WTC11 (cell line): ENCODE data around the gene CLDN6. TPM values are rescaled to one million over a fixed set of nuclear protein-coding genes. Genes with fewer than 3 reads are reported as not detected.

Source experiments
- CREM ChIP-seq: sonication (generic); formaldehyde crosslinking; IDR thresholded peaks from 2 replicates; pipeline ENCODE4 v1.8.1; 2022; ENCODE audit warnings: mild to moderate bottlenecking, missing genetic modification reagents, moderate library complexity
- GABPB1 ChIP-seq: sonication (generic); formaldehyde crosslinking; IDR thresholded peaks from 2 replicates; pipeline ENCODE4 v1.8.1; 2023; ENCODE audit warnings: mild to moderate bottlenecking, missing genetic modification reagents
- HMGA2 ChIP-seq: fragments of 250-450 bp; sonication (Bioruptor Pico); IDR thresholded peaks from 2 replicates; pipeline ENCODE4 v1.4.0; 2021; ENCODE audit warnings: mild to moderate bottlenecking, moderate library complexity
- JAZF1 ChIP-seq: fragments of 250-450 bp; sonication (Bioruptor Pico); IDR thresholded peaks from 2 replicates; pipeline ENCODE4 v1.9.0; 2021; ENCODE audit warnings: moderate library complexity, mild to moderate bottlenecking, inconsistent platforms
- MXD4 ChIP-seq: fragments of 250-450 bp; sonication (Bioruptor Pico); IDR thresholded peaks from 2 replicates; pipeline ENCODE4 v1.8.0; 2021; ENCODE audit warnings: mild to moderate bottlenecking, moderate library complexity, borderline replicate concordance
- NFATC4 ChIP-seq: fragments of 250-450 bp; sonication (Bioruptor Pico); IDR thresholded peaks from 2 replicates; pipeline ENCODE4 v1.9.0; 2021; ENCODE audit warnings: mild to moderate bottlenecking
- NFE2L1 ChIP-seq: sonication (generic); formaldehyde crosslinking; IDR thresholded peaks from 2 replicates; pipeline ENCODE4 v1.8.1; 2023; ENCODE audit warnings: missing genetic modification reagents
- NR3C1 ChIP-seq: sonication (generic); formaldehyde crosslinking; conservative IDR thresholded peaks from 2 replicates; pipeline ENCODE4 v1.8.1; 2023; ENCODE audit warnings: low read depth, mild to moderate bottlenecking, missing genetic modification reagents
- RELA ChIP-seq: sonication (generic); formaldehyde crosslinking; IDR thresholded peaks from 2 replicates; pipeline ENCODE4 v1.8.1; 2022; ENCODE audit warnings: missing genetic modification reagents, mild to moderate bottlenecking, borderline replicate concordance
- RORB ChIP-seq: fragments of 250-450 bp; sonication (Bioruptor Pico); IDR thresholded peaks from 2 replicates; pipeline ENCODE4 v1.9.0; 2021; ENCODE audit warnings: mild to moderate bottlenecking
- SMAD3 ChIP-seq: sonication (generic); formaldehyde crosslinking; IDR thresholded peaks from 2 replicates; pipeline ENCODE4 v1.8.0; 2022; ENCODE audit warnings: missing genetic modification reagents, mild to moderate bottlenecking, borderline replicate concordance
- ZNF219 ChIP-seq: sonication (generic); formaldehyde crosslinking; IDR thresholded peaks from 2 replicates; pipeline ENCODE4 v1.8.0; 2023; ENCODE audit warnings: missing genetic modification reagents, mild to moderate bottlenecking, borderline replicate concordance
- ZNF416 ChIP-seq: fragments of 250-450 bp; sonication (Bioruptor Pico); IDR thresholded peaks from 2 replicates; pipeline ENCODE4 v1.9.0; 2021; ENCODE audit warnings: mild to moderate bottlenecking, inconsistent platforms
- total RNA-seq: library from RNA; stranded (reverse); gene quantifications from 3 replicates; pipeline ENCODE4 v1.2.3, GENCODE V29; 2021
- TF ChIP-seq, protein P1 (sequence below): sonication (generic); formaldehyde crosslinking; IDR thresholded peaks from 2 replicates; pipeline ENCODE4 v1.8.0; 2023; ENCODE audit warnings: mild to moderate bottlenecking, missing genetic modification reagents
- TF ChIP-seq, protein P2 (sequence below): sonication (generic); formaldehyde crosslinking; IDR thresholded peaks from 2 replicates; pipeline ENCODE4 v1.8.1; 2022; ENCODE audit warnings: mild to moderate bottlenecking, moderate library complexity, missing genetic modification reagents
- TF ChIP-seq, protein P3 (sequence below): sonication (generic); formaldehyde crosslinking; IDR thresholded peaks from 2 replicates; pipeline ENCODE4 v1.8.0; 2022; ENCODE audit warnings: mild to moderate bottlenecking, missing genetic modification reagents
- TF ChIP-seq, protein P4 (sequence below): fragments of 250-450 bp; sonication (Bioruptor Pico); IDR thresholded peaks from 2 replicates; pipeline ENCODE4 v1.9.0; 2021; ENCODE audit warnings: moderate library complexity, mild to moderate bottlenecking, inconsistent platforms, borderline replicate concordance
- TF ChIP-seq, protein P5 (sequence below): sonication (generic); formaldehyde crosslinking; IDR thresholded peaks from 2 replicates; pipeline ENCODE4 v1.8.0; 2023; ENCODE audit warnings: missing genetic modification reagents, mild to moderate bottlenecking, borderline replicate concordance
- TF ChIP-seq, protein P6 (sequence below): fragments of 250-450 bp; sonication (Bioruptor Pico); IDR thresholded peaks from 2 replicates; pipeline ENCODE4 v1.9.0; 2021; ENCODE audit warnings: mild to moderate bottlenecking, borderline replicate concordance
- TF ChIP-seq, protein P7 (sequence below): fragments of 200-600 bp; IDR thresholded peaks from 2 replicates; pipeline ENCODE4 v1.8.0; 2022; ENCODE audit warnings: antibody characterized with exemption

The CLDN6 gene
- total RNA-seq, 1 experiment from 2014 or later, result 746 TPM

- TF ChIP-seq, protein P1, sequence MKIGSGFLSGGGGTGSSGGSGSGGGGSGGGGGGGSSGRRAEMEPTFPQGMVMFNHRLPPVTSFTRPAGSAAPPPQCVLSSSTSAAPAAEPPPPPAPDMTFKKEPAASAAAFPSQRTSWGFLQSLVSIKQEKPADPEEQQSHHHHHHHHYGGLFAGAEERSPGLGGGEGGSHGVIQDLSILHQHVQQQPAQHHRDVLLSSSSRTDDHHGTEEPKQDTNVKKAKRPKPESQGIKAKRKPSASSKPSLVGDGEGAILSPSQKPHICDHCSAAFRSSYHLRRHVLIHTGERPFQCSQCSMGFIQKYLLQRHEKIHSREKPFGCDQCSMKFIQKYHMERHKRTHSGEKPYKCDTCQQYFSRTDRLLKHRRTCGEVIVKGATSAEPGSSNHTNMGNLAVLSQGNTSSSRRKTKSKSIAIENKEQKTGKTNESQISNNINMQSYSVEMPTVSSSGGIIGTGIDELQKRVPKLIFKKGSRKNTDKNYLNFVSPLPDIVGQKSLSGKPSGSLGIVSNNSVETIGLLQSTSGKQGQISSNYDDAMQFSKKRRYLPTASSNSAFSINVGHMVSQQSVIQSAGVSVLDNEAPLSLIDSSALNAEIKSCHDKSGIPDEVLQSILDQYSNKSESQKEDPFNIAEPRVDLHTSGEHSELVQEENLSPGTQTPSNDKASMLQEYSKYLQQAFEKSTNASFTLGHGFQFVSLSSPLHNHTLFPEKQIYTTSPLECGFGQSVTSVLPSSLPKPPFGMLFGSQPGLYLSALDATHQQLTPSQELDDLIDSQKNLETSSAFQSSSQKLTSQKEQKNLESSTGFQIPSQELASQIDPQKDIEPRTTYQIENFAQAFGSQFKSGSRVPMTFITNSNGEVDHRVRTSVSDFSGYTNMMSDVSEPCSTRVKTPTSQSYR, result no peak
- TF ChIP-seq HMGA2 (CRISPR knock-in tag) (no peak), MXD4 (CRISPR knock-in tag) (no peak), ZNF416 (CRISPR knock-in tag) (peak; percentile 51; the same call in 1 of the 2 replicates), NFE2L1 (no peak), RELA (CRISPR knock-in tag) (peak; percentile 78; the same call in 1 of the 2 replicates), NR3C1 (CRISPR knock-in tag) (no peak), GABPB1 (CRISPR knock-in tag) (peak; percentile 53; the same call in 1 of the 2 replicates), ZNF219 (CRISPR knock-in tag) (no peak), JAZF1 (CRISPR knock-in tag) (no peak), RORB (CRISPR knock-in tag) (no peak), NFATC4 (CRISPR knock-in tag) (no peak), SMAD3 (CRISPR knock-in tag) (no peak), CREM (peak; percentile 66; the same call in 1 of the 2 replicates)
- TF ChIP-seq, protein P2, sequence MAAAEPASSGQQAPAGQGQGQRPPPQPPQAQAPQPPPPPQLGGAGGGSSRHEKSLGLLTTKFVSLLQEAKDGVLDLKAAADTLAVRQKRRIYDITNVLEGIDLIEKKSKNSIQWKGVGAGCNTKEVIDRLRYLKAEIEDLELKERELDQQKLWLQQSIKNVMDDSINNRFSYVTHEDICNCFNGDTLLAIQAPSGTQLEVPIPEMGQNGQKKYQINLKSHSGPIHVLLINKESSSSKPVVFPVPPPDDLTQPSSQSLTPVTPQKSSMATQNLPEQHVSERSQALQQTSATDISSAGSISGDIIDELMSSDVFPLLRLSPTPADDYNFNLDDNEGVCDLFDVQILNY, result peak; percentile 86
- TF ChIP-seq, protein P3, sequence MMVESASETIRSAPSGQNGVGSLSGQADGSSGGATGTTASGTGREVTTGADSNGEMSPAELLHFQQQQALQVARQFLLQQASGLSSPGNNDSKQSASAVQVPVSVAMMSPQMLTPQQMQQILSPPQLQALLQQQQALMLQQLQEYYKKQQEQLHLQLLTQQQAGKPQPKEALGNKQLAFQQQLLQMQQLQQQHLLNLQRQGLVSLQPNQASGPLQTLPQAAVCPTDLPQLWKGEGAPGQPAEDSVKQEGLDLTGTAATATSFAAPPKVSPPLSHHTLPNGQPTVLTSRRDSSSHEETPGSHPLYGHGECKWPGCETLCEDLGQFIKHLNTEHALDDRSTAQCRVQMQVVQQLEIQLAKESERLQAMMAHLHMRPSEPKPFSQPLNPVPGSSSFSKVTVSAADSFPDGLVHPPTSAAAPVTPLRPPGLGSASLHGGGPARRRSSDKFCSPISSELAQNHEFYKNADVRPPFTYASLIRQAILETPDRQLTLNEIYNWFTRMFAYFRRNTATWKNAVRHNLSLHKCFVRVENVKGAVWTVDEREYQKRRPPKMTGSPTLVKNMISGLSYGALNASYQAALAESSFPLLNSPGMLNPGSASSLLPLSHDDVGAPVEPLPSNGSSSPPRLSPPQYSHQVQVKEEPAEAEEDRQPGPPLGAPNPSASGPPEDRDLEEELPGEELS (CRISPR knock-in tag), result no peak; the same call in 1 of the 2 replicates
- TF ChIP-seq, protein P4, sequence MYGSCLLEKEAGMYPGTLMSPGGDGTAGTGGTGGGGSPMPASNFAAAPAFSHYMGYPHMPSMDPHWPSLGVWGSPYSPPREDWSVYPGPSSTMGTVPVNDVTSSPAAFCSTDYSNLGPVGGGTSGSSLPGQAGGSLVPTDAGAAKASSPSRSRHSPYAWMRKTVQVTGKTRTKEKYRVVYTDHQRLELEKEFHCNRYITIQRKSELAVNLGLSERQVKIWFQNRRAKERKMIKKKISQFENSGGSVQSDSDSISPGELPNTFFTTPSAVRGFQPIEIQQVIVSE (CRISPR knock-in tag), result no peak
- TF ChIP-seq, protein P5, sequence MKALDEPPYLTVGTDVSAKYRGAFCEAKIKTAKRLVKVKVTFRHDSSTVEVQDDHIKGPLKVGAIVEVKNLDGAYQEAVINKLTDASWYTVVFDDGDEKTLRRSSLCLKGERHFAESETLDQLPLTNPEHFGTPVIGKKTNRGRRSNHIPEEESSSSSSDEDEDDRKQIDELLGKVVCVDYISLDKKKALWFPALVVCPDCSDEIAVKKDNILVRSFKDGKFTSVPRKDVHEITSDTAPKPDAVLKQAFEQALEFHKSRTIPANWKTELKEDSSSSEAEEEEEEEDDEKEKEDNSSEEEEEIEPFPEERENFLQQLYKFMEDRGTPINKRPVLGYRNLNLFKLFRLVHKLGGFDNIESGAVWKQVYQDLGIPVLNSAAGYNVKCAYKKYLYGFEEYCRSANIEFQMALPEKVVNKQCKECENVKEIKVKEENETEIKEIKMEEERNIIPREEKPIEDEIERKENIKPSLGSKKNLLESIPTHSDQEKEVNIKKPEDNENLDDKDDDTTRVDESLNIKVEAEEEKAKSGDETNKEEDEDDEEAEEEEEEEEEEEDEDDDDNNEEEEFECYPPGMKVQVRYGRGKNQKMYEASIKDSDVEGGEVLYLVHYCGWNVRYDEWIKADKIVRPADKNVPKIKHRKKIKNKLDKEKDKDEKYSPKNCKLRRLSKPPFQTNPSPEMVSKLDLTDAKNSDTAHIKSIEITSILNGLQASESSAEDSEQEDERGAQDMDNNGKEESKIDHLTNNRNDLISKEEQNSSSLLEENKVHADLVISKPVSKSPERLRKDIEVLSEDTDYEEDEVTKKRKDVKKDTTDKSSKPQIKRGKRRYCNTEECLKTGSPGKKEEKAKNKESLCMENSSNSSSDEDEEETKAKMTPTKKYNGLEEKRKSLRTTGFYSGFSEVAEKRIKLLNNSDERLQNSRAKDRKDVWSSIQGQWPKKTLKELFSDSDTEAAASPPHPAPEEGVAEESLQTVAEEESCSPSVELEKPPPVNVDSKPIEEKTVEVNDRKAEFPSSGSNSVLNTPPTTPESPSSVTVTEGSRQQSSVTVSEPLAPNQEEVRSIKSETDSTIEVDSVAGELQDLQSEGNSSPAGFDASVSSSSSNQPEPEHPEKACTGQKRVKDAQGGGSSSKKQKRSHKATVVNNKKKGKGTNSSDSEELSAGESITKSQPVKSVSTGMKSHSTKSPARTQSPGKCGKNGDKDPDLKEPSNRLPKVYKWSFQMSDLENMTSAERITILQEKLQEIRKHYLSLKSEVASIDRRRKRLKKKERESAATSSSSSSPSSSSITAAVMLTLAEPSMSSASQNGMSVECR (CRISPR knock-in tag), result 0 out of 2 replicates have a peak, but pooled peaks have one; percentile 35
- TF ChIP-seq, protein P6, sequence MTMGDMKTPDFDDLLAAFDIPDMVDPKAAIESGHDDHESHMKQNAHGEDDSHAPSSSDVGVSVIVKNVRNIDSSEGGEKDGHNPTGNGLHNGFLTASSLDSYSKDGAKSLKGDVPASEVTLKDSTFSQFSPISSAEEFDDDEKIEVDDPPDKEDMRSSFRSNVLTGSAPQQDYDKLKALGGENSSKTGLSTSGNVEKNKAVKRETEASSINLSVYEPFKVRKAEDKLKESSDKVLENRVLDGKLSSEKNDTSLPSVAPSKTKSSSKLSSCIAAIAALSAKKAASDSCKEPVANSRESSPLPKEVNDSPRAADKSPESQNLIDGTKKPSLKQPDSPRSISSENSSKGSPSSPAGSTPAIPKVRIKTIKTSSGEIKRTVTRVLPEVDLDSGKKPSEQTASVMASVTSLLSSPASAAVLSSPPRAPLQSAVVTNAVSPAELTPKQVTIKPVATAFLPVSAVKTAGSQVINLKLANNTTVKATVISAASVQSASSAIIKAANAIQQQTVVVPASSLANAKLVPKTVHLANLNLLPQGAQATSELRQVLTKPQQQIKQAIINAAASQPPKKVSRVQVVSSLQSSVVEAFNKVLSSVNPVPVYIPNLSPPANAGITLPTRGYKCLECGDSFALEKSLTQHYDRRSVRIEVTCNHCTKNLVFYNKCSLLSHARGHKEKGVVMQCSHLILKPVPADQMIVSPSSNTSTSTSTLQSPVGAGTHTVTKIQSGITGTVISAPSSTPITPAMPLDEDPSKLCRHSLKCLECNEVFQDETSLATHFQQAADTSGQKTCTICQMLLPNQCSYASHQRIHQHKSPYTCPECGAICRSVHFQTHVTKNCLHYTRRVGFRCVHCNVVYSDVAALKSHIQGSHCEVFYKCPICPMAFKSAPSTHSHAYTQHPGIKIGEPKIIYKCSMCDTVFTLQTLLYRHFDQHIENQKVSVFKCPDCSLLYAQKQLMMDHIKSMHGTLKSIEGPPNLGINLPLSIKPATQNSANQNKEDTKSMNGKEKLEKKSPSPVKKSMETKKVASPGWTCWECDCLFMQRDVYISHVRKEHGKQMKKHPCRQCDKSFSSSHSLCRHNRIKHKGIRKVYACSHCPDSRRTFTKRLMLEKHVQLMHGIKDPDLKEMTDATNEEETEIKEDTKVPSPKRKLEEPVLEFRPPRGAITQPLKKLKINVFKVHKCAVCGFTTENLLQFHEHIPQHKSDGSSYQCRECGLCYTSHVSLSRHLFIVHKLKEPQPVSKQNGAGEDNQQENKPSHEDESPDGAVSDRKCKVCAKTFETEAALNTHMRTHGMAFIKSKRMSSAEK (CRISPR knock-in tag), result no peak
- TF ChIP-seq, protein P7, sequence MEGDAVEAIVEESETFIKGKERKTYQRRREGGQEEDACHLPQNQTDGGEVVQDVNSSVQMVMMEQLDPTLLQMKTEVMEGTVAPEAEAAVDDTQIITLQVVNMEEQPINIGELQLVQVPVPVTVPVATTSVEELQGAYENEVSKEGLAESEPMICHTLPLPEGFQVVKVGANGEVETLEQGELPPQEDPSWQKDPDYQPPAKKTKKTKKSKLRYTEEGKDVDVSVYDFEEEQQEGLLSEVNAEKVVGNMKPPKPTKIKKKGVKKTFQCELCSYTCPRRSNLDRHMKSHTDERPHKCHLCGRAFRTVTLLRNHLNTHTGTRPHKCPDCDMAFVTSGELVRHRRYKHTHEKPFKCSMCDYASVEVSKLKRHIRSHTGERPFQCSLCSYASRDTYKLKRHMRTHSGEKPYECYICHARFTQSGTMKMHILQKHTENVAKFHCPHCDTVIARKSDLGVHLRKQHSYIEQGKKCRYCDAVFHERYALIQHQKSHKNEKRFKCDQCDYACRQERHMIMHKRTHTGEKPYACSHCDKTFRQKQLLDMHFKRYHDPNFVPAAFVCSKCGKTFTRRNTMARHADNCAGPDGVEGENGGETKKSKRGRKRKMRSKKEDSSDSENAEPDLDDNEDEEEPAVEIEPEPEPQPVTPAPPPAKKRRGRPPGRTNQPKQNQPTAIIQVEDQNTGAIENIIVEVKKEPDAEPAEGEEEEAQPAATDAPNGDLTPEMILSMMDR, result peak; percentile 92
These were observed 41.2 kb upstream of the CLDN6 start (continued) for GRCh38 chr16:3059041-3059722.
